Activated CD8-positive, alpha-beta T cell treated with anti-CD3 and anti-CD28 coated beads, Interleukin-2, amount 10 ng/mL, durations not matched to agents 7 days and 5 days (primary cell): ENCODE data around the gene ATXN1L. TPM values are rescaled to one million over a fixed set of nuclear protein-coding genes. Genes with fewer than 3 reads are reported as not detected.
"Not testable (repeated sequence)": the region's sequence is repeated elsewhere in the genome, so short reads cannot be mapped to it uniquely, and the experiment has no call there.

Source experiments
- ATAC-seq: fragments of 150-1000 bp; cut with Tn5 transposase; one replicate; pipeline ENCODE4 v1.10.0; 2021; ENCODE audit warnings: moderate library complexity
- CTCF ChIA-PET: fragments of 350-600 bp; sonication (Branson Sonifier 250); formaldehyde crosslinking; loops from one replicate; lab custom pipeline; 2021; ENCODE audit warnings: antibody characterized with exemption; lab: Charles Lee
- POLR2A ChIA-PET: fragments of 350-600 bp; sonication (Branson Sonifier 250); formaldehyde crosslinking; loops from one replicate; lab custom pipeline; 2021; ENCODE audit warnings: antibody characterized with exemption; lab: Charles Lee
- DNase-seq: peaks from one replicate; pipeline ENCODE4 v3.0.0-alpha.2; 2020
- H3K27ac Mint-ChIP-seq: one replicate; pipeline ENCODE4 v1.8.0; 2021; ENCODE audit warnings: mild to moderate bottlenecking, mixed read lengths
- H3K27me3 Mint-ChIP-seq: one replicate; pipeline ENCODE4 v1.8.0; 2021; ENCODE audit warnings: low read depth, mixed read lengths
- H3K36me3 Mint-ChIP-seq: one replicate; pipeline ENCODE4 v1.8.0; 2021; ENCODE audit warnings: low read depth, mixed read lengths
- H3K4me1 Mint-ChIP-seq: one replicate; pipeline ENCODE4 v1.8.0; 2021; ENCODE audit warnings: low read depth, mixed read lengths
- H3K4me3 Mint-ChIP-seq: one replicate; pipeline ENCODE4 v1.8.0; 2021; ENCODE audit warnings: mild to moderate bottlenecking, mixed read lengths
- H3K9me3 Mint-ChIP-seq: one replicate; pipeline ENCODE4 v1.8.0; 2022; ENCODE audit warnings: mixed read lengths; ENCODE audit not compliant: insufficient read depth
- total RNA-seq, 2 experiments: library from RNA; stranded (reverse); gene quantifications; one replicate each; pipeline ENCODE4 v1.2.3, GENCODE V29; 2021

ATXN1L gene
- total RNA-seq, 2 experiments from 2014 or later, result 20.3 to 22.6 TPM

- Mint-ChIP-seq H3K27me3 (peaks cover 4% of the 10 kb centered on the region), H3K9me3 (no peaks in the 10 kb centered on the region), H3K4me1 (peaks cover 20% of the 10 kb centered on the region), H3K36me3 (peaks cover 14% of the 10 kb centered on the region), H3K4me3 (peak overlapping the region; percentile 97), H3K27ac (peak overlapping the region; percentile 97)
- ChIA-PET CTCF (interaction anchor here (0.8 to 6.5 kb wide), 7 partner anchors 9 to 86 kb away, joined by 3 to 65 read pairs (median 3); partner anchors contain the start of genes AP1G1 and ZNF821), POLR2A (interaction anchor here (0.6 to 3.1 kb wide), 7 partner anchors 11 to 86 kb away, joined by 3 to 28 read pairs (median 4); partner anchors contain the start of genes AP1G1 and ZNF821)
- peak; percentile 12 for ATAC-seq
- DNase-seq, result peak; percentile 44
Observed at GRCh38 chr16:71894229-71894920, 48.6 kb downstream of the ATXN1L start.

- ATAC-seq (peak; percentile 95), DNase-seq (peak; percentile 99)
- POLR2A ChIA-PET, result interaction anchor here (0.7 to 3.1 kb wide), 8 partner anchors 10 to 123 kb away, joined by 3 to 28 read pairs (median 4); partner anchors contain the start of genes AP1G1 and ZNF821
- Mint-ChIP-seq H3K9me3 (no peaks in the 10 kb centered on the region), H3K27ac (peak within 1 kb of the TSS; percentile 97), H3K4me3 (peak within 1 kb of the TSS; percentile 97), H3K4me1 (peaks cover 24% of the 10 kb centered on the region), H3K36me3 (peaks cover 14% of the 10 kb centered on the region), H3K27me3 (no peaks in the 10 kb centered on the region)
- CTCF ChIA-PET, result interaction anchor here (1.5 to 6.5 kb wide), 3 partner anchors 12 to 48 kb away, joined by 3 to 65 read pairs (median 3); partner anchors contain the start of gene ZNF821
Observed at GRCh38 chr16:71894921-71895678, 49.3 kb downstream of the ATXN1L start, which contains the start of gene IST1. Gene IST1 (plus strand): TSS chr16:71895531. CDS start chr16:71915641, 20,110 bp downstream.

GRCh38 chr16:71895679-71896365 lies 50.0 kb downstream of the ATXN1L start:
- H3K4me3 Mint-ChIP-seq, result peak overlapping the region; percentile 97
- peak; percentile 37 for ATAC-seq
- no peaks in the 10 kb centered on the region for H3K9me3 Mint-ChIP-seq
- peaks cover 14% of the 10 kb centered on the region for H3K36me3 Mint-ChIP-seq
- ChIA-PET CTCF (interaction anchor here (1.6 to 6.5 kb wide), 2 partner anchors 12 to 66 kb away, joined by 6 to 65 read pairs; partner anchors contain the start of gene ZNF821), POLR2A (interaction anchor here (0.9 to 3.1 kb wide), 7 partner anchors 9 to 87 kb away, joined by 3 to 28 read pairs (median 5); partner anchors contain the start of genes AP1G1, ATXN1L and ZNF821)
- DNase-seq, result no peak
- peaks cover 28% of the 10 kb centered on the region for H3K4me1 Mint-ChIP-seq
- H3K27ac Mint-ChIP-seq, result peak overlapping the region; percentile 97
- no peaks in the 10 kb centered on the region for H3K27me3 Mint-ChIP-seq

DNA sequence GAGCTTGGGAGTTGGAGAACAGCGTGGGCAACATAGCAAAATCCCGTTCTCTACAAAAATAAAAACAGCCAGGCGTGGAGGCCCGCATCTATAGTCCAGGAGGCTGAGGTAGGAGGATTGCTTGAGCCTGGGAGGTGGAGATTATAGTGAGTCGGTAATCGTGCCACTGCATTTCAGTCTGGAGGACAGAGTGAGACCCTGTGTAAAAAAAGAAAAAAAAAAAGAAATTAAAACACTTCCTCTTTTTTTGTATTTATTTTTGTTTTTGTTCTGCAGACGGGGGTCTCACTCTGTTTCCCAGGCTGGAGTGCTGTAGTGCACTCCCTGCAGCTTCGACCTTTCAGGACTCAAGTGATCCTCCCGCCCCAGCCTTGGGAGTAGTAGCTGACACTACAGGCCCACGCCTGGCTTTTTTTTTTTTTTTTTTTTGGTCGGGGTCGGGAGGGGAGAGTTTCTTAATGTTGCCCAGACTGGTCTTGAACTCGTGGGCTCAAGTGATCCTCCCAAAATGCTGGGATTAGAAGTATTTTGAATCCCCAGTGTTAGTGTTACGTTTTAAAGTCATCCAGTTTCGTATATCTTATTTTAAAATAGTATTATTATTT lies 51.1 kb downstream of the ATXN1L start:
- ATAC-seq (no peak), DNase-seq (no peak)
- Mint-ChIP-seq H3K4me3 (peak overlapping the region; percentile 97), H3K9me3 (no peaks in the 10 kb centered on the region), H3K36me3 (peaks cover 14% of the 10 kb centered on the region), H3K4me1 (peaks cover 25% of the 10 kb centered on the region), H3K27ac (peak overlapping the region; percentile 67), H3K27me3 (no peaks in the 10 kb centered on the region)
- CTCF ChIA-PET, result interaction anchor here (1.0 to 6.5 kb wide), 5 partner anchors 14 to 65 kb away, joined by 3 to 65 read pairs (median 6); partner anchors contain the start of gene ZNF821
- POLR2A ChIA-PET, result interaction anchor here (0.9 to 3.1 kb wide), 5 partner anchors 8 to 88 kb away, joined by 5 to 28 read pairs (median 7); partner anchors contain the start of genes AP1G1, ATXN1L and ZNF821

DNA sequence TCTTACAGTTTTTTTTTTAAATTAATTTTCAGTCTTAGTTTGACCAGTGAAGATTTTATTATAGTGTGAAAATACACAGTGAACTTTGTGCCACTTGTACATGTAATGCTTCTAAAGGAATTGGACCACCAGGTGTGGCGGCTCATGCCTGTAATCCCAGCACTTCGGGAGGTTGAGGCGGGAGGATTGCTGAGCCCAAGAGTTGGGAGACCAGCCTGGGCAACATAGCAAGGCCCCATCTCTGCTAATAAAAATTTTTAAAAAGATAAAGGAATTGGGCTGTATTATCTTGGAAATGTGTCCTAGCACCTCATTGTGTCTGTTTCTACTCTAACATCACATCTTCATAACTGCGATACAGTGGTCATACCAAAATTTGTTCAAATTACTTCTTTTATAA lies 53.4 kb downstream of the ATXN1L start:
- ChIA-PET POLR2A (interaction anchor here (0.6 kb wide), 1 partner anchor 58 kb away, joined by 3 read pairs; no protein-coding TSS in a partner anchor), CTCF (interaction anchor here (3.1 to 3.3 kb wide), 2 partner anchors 16 to 62 kb away, joined by 16 to 18 read pairs; partner anchors contain the start of gene ZNF821)
- Mint-ChIP-seq H3K4me3 (no peak overlapping the region), H3K4me1 (peaks cover 32% of the 10 kb centered on the region), H3K36me3 (peaks cover 23% of the 10 kb centered on the region), H3K27ac (no peak overlapping the region), H3K9me3 (no peaks in the 10 kb centered on the region), H3K27me3 (no peaks in the 10 kb centered on the region)
- ATAC-seq (no peak), DNase-seq (no peak)

DNA sequence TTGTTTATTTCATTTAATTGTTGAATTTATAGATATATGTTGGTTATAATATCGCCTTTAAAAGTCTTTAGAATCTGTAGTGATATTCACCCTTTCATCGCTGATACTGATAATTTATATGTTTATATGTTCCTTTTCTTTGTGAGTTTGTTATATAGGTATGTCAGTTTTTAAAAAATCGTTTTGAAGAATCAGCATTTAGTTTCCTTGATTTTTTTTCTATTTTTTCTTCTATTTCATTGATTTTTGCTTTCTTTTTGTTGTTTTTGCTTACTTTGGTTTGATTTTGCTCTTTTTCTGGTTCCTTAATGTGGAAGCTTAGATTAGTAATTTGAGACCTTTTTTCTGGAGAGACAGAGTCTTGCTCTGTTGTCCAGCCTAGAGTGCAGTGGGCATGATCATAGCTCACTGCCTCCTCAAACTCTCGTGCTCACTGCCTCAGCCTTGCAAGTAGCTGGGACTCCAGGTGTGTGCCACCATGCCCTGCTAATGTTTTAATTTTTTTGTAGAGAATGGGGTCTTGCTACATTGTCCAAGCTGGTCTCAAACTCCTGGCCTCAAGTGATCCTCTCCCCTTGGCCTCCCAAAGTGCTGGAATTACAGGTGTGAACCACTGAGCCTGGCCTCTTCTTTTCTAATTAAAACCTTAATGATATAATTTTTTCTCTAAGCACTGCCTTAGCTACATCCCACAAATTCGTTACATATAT lies 57.0 kb downstream of the ATXN1L start:
- DNase-seq (no peak), ATAC-seq (no peak)
- Mint-ChIP-seq H3K36me3 (peaks cover 23% of the 10 kb centered on the region), H3K4me3 (no peak overlapping the region), H3K27ac (no peak overlapping the region), H3K9me3 (no peaks in the 10 kb centered on the region), H3K27me3 (no peaks in the 10 kb centered on the region), H3K4me1 (peaks cover 50% of the 10 kb centered on the region)
- POLR2A ChIA-PET, result interaction anchor here (0.7 to 1.4 kb wide), 3 partner anchors 17 to 94 kb away, joined by 3 read pairs; partner anchors contain the start of gene AP1G1
- CTCF ChIA-PET, result interaction anchor here (0.6 to 3.3 kb wide), 6 partner anchors 9 to 60 kb away, joined by 3 to 16 read pairs (median 4); no protein-coding TSS in a partner anchor

DNA sequence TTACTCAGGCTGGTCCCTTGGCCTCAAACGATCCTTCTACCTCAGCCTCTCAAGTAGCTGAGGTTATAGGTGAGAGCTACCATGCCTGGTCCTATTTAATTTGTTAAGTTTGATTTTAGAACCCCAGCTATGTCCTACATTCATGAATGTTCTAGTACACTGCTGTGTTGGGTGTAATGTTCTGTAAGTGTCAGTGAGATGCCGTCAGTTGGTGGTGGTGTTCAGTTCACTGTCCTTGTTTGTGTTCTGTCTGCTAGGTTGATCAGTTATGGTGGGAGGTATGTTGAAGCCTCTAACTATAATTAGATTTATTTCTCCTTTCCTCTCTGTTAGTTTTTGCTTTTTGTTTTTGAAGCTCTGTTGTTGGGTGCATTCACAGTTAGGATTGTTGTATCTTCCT lies 57.8 kb downstream of the ATXN1L start:
- CTCF ChIA-PET, result interaction anchor here (1.4 to 2.1 kb wide), 3 partner anchors 21 to 61 kb away, joined by 3 to 6 read pairs (median 5); no protein-coding TSS in a partner anchor
- no peak overlapping the region for H3K27ac Mint-ChIP-seq
- H3K27me3 Mint-ChIP-seq, result no peaks in the 10 kb centered on the region
- H3K4me3 Mint-ChIP-seq, result no peak overlapping the region
- POLR2A ChIA-PET, result interaction anchor here (0.7 to 1.4 kb wide), 3 partner anchors 17 to 95 kb away, joined by 3 read pairs; partner anchors contain the start of gene AP1G1
- H3K36me3 Mint-ChIP-seq, result peaks cover 25% of the 10 kb centered on the region
- H3K4me1 Mint-ChIP-seq, result peaks cover 54% of the 10 kb centered on the region
- no peaks in the 10 kb centered on the region for H3K9me3 Mint-ChIP-seq
- ATAC-seq (no peak), DNase-seq (no peak)

- peaks cover 52% of the 10 kb centered on the region for H3K4me1 Mint-ChIP-seq
- H3K36me3 Mint-ChIP-seq, result peaks cover 28% of the 10 kb centered on the region
- H3K27me3 Mint-ChIP-seq, result no peaks in the 10 kb centered on the region
- no peak overlapping the region for H3K4me3 Mint-ChIP-seq
- peak overlapping the region; percentile 30 for H3K27ac Mint-ChIP-seq
- ATAC-seq, result no peak
- CTCF ChIA-PET, result interaction anchor here (1.5 to 2.1 kb wide), 2 partner anchors 22 to 57 kb away, joined by 5 to 6 read pairs; no protein-coding TSS in a partner anchor
- POLR2A ChIA-PET, result interaction anchor here (0.6 to 1.0 kb wide), 2 partner anchors 8 to 21 kb away, joined by 3 to 7 read pairs; partner anchors contain the start of gene IST1
- no peak for DNase-seq
- no peaks in the 10 kb centered on the region for H3K9me3 Mint-ChIP-seq
Observed at GRCh38 chr16:71904239-71904638, 58.5 kb downstream of the ATXN1L start.

- H3K27me3 Mint-ChIP-seq, H3K9me3 Mint-ChIP-seq, DNase-seq: not testable (repeated sequence)
- ChIA-PET POLR2A (interaction anchor here (0.6 to 1.4 kb wide), 3 partner anchors 60 to 131 kb away, joined by 3 to 9 read pairs (median 5); partner anchors contain the start of gene ATXN1L), CTCF (interaction anchor here (0.7 to 1.9 kb wide), 3 partner anchors 23 to 55 kb away, joined by 3 to 6 read pairs (median 6); no protein-coding TSS in a partner anchor)
- peak; percentile 47 for ATAC-seq
- peaks cover 44% of the 10 kb centered on the region for H3K4me1 Mint-ChIP-seq
- peak overlapping the region; percentile 75 for H3K27ac Mint-ChIP-seq
- H3K4me3 Mint-ChIP-seq, result peak overlapping the region; percentile 25
- peaks cover 35% of the 10 kb centered on the region for H3K36me3 Mint-ChIP-seq
Observed at GRCh38 chr16:71905765-71906164, 60.0 kb downstream of the ATXN1L start.
